HUES6 (cell line): ENCODE results near the gene TARM1.
A peak's percentile ranks its signal among the peaks of the same experiment; 100 is the strongest.
"Not testable (repeated sequence)": the region's sequence is repeated elsewhere in the genome, so short reads cannot be mapped to it uniquely, and the experiment has no call there.

ENCODE experiments used
- H3K27ac ChIP-seq: 2 replicates; pipeline ENCODE4 v1.7.0; 2013; ENCODE audit warnings: low read depth, mild to moderate bottlenecking, low read length, inconsistent platforms
- H3K27me3 ChIP-seq: 2 replicates; pipeline ENCODE4 v1.6.1; 2013; ENCODE audit warnings: low read length; ENCODE audit not compliant: control insufficient read depth, insufficient read depth
- H3K36me3 ChIP-seq: 2 replicates; pipeline ENCODE4 v1.6.1; 2013; ENCODE audit warnings: low read length; ENCODE audit not compliant: control insufficient read depth, insufficient read depth
- H3K4me1 ChIP-seq: 2 replicates; pipeline ENCODE4 v1.6.1; 2013; ENCODE audit warnings: low read length; ENCODE audit not compliant: control insufficient read depth, insufficient read depth
- H3K4me3 ChIP-seq: 2 replicates; pipeline ENCODE4 v1.5.1; 2013; ENCODE audit warnings: low read depth, low read length
- H3K9ac ChIP-seq: one replicate; pipeline ENCODE4 v1.6.1; 2013; ENCODE audit warnings: mild to moderate bottlenecking, low read length
- H3K9me3 ChIP-seq: 2 replicates; pipeline ENCODE4 v1.6.1; 2013; ENCODE audit warnings: low read depth, low read length; ENCODE audit not compliant: control insufficient read depth, insufficient read depth

The TARM1 gene

DNA sequence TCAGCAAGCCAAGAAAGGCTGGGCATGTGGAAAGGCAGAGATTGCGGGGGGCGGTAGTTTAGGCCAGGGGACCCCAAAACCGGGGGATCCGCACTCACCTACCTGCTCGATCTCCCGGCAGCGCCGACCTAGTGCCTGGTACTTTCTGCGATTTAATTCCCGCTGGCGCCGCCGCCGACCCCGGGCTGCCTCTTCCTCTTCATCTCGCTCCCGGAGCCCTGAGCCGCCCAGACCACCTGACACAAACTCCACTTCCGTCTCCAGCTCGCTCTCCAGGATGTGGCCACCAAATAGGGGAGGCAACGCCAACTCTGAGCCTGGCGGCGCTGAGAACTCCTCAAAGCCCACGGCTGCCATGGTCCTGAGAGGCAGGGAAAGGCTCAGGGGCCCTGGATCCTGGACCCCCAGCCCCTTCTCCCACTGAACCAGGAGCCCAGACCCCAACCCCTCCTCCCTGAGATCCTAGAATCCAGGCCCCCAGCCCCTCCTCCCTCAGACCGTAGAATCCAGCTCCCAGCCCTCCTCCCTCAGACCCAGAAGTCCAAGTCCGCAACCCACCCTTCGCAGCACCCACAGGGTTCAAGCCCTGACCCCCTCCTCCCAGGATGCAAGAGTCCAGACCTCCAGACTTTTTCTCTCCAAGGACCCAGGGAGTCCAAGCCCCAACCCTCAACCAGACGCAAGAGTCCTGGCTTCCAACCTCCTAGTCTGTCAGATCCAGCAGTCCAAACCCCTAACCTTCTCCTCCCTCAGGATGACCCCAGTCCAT lies 33.4 kb upstream of the TARM1 start:
- no peaks in the 10 kb centered on the region for H3K9me3 ChIP-seq

GRCh38 chr19:54109651-54110050 lies 28.5 kb upstream of the TARM1 start:
- Histone ChIP-seq H3K4me3 (no peak overlapping the region), H3K27me3 (no peaks in the 10 kb centered on the region), H3K4me1 (no peaks in the 10 kb centered on the region), H3K9ac (no peak overlapping the region), H3K36me3 (peaks cover 67% of the 10 kb centered on the region), H3K27ac (no peak overlapping the region), H3K9me3 (no peaks in the 10 kb centered on the region)

More for the DNA sequence above, 33.4 kb upstream of the TARM1 start:
- Histone ChIP-seq H3K4me3 (peak overlapping the region; percentile 79), H3K4me1 (no peaks in the 10 kb centered on the region), H3K9ac (peak overlapping the region; percentile 89), H3K27me3 (no peaks in the 10 kb centered on the region), H3K27ac (no peak overlapping the region; the same call in 1 of the 2 replicates), H3K36me3 (peaks cover 41% of the 10 kb centered on the region)

DNA sequence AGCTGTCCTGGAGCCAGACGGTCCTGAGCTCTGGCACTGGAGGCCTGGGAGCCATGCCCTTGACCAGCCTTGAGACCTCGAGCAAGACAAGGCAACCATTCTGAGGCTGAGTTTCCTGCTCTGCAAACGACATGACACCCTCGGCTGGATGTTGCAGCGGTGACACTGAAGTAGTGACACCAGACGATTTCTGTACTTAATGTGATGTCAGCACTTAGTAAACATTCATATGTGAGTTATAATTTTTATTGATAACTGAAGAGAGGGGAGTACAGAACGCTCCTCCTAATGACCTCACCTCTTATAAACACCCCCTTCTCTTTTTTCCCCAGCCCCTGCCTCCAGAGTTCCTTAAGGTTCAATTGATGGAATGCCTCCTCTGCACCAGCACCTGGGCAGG lies 27.3 kb upstream of the TARM1 start:
- Histone ChIP-seq H3K36me3 (peaks cover 67% of the 10 kb centered on the region), H3K9ac (no peak overlapping the region), H3K27ac (no peak overlapping the region), H3K27me3 (no peaks in the 10 kb centered on the region), H3K4me3 (no peak overlapping the region), H3K9me3 (no peaks in the 10 kb centered on the region), H3K4me1 (no peaks in the 10 kb centered on the region)

DNA sequence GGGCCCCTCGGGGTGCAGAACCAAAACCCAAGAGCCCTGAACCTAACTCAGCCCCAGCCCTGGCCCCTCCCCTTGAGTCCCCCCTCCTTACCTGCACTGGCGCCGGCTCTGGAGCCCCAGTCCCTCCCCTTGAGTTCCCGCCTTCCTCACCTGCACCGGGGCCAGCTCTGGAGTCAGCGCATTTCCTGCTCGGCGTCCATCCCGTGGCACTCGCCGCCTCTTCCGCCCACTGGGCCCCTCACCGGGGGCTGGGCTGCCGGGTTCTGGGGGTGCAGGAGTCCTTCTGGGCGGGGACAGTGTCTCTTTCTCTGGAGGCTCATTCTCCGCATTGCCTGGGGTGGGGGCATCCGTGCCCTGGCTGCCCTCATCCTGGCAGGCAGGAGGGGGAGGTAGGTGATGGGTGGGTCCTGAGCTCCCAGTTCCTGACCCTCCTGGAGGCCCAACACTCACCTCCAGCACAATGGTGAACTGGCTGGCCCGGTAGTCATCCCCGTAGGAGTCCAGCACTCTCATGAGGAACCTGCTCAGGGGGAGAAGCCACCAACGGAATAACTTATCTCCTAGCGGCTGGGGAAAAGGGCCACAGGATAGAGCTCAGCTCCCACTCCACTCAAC lies 26.8 kb upstream of the TARM1 start:
- Histone ChIP-seq H3K27ac (no peak overlapping the region), H3K27me3 (no peaks in the 10 kb centered on the region), H3K9me3 (no peaks in the 10 kb centered on the region), H3K4me1 (no peaks in the 10 kb centered on the region), H3K36me3 (peaks cover 63% of the 10 kb centered on the region), H3K9ac (no peak overlapping the region), H3K4me3 (no peak overlapping the region)

GRCh38 chr19:54106716-54107115 lies 25.6 kb upstream of the TARM1 start:
- peak overlapping the region; percentile 23 for H3K9ac ChIP-seq
- H3K27ac ChIP-seq, result no peak overlapping the region
- no peaks in the 10 kb centered on the region for H3K9me3 ChIP-seq
- H3K4me1 ChIP-seq, result no peaks in the 10 kb centered on the region
- H3K4me3 ChIP-seq, result no peak overlapping the region
- peaks cover 56% of the 10 kb centered on the region for H3K36me3 ChIP-seq
- no peaks in the 10 kb centered on the region for H3K27me3 ChIP-seq

DNA sequence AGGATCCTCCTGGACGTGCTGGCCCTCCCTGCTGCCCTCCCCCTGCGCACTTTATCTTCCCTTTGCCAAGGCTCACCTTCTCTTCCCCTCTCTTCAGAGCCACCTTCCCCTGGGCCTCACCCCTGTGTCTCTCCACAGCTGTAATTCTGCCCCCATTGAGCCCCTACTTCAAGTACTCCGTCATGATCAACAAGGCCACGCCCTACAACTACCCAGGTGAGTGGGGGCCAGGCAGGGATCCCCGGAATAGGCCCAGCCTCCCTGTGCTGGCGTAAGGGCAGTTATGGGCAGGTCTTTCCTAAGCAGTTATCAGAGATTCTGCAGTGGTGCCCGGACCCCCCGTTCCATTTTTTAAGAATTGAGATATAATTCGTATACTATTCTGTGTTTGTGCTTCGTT lies 24.6 kb upstream of the TARM1 start:
- H3K36me3 ChIP-seq, result peaks cover 53% of the 10 kb centered on the region
- no peak overlapping the region for H3K27ac ChIP-seq
- H3K4me1 ChIP-seq, result no peaks in the 10 kb centered on the region
- no peaks in the 10 kb centered on the region for H3K9me3 ChIP-seq
- H3K4me3 ChIP-seq, result no peak overlapping the region
- H3K27me3 ChIP-seq, result no peaks in the 10 kb centered on the region
- no peak overlapping the region for H3K9ac ChIP-seq

DNA sequence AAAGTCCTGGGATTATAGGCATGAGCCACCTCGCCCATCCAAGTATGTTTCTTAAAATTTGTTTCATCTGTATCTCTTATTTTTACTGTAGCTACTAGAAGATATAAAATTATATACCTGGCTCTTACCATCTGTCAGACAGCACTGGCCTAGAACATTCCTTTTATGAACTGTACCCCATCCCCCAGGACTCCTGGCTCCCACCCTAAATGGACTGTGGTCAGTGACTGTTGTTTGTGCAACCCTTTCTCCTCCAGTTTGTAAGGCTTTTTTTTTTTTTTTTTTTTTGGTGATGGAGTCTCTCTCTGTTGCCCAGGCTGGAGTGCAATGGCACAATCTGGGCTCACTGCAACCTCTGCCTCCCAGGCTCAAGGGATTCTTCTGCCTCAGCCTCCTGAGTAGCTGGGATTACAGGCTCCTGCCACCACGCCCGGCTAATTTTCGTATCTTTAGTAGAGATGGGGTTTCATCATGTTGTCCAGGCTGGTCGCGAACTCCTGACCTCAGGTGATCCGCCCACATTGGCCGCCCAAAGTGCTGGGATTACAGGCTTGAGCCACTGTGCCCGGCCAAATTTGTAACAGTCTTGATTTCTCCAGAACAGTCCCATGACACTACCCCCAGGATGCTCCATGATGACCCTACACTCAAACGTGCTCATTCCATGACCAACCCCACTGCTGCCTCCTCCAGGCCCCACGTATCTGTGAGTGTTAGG lies 24.0 kb upstream of the TARM1 start:
- Histone ChIP-seq H3K27me3 (no peaks in the 10 kb centered on the region), H3K36me3 (peaks cover 46% of the 10 kb centered on the region), H3K4me3 (no peak overlapping the region), H3K4me1 (peaks cover 5% of the 10 kb centered on the region; the same call in 1 of the 2 replicates), H3K27ac (no peak overlapping the region), H3K9me3 (no peaks in the 10 kb centered on the region), H3K9ac (no peak overlapping the region)

GRCh38 chr19:54102421-54103169 lies 21.4 kb upstream of the TARM1 start, which contains the start of gene NDUFA3:
NDUFA3 (plus strand) TSS chr19:54102855; CDS start chr19:54102879, 24 bp downstream.
- no peaks in the 10 kb centered on the region for H3K9me3 ChIP-seq
- peaks cover 5% of the 10 kb centered on the region; the same call in 1 of the 2 replicates for H3K4me1 ChIP-seq
- peaks cover 22% of the 10 kb centered on the region for H3K36me3 ChIP-seq
- H3K4me3 ChIP-seq, result peak within 1 kb of the TSS; percentile 86
- peak within 1 kb of the TSS; percentile 14; the same call in 1 of the 2 replicates for H3K27ac ChIP-seq
- no peaks in the 10 kb centered on the region for H3K27me3 ChIP-seq
- peak within 1 kb of the TSS; percentile 70 for H3K9ac ChIP-seq

DNA sequence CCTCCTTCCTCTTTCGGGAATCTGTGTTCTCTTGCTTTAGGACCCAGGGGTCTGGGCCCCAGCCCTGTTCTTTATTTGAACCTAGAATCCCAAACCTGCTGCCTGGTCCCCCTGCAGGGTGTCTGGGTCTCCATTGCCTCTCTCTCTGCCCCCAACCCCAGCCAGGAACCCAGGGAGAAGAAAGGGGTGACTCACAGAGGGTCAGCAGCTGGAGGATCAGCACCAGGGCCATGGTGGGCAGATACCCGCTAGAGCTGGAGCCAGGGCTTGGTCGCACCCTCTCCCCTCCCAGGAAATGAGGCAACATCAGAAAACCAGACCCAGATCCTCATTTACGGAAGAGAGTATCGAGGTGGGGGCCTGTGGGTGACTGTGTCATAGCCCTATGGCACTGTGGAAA lies 19.4 kb upstream of the TARM1 start, which contains the start of gene OSCAR:
TSS of gene OSCAR (minus strand) at position 243 of the 400 bp plus-strand sequence. CDS start at position 232, 11 bp downstream.
- Histone ChIP-seq H3K36me3 (peaks cover 3% of the 10 kb centered on the region), H3K9me3 (no peaks in the 10 kb centered on the region), H3K4me3 (no peak within 1 kb of the TSS), H3K4me1 (peaks cover 15% of the 10 kb centered on the region; the same call in 1 of the 2 replicates), H3K27me3 (peaks cover 10% of the 10 kb centered on the region), H3K27ac (no peak within 1 kb of the TSS), H3K9ac (peak within 1 kb of the TSS; percentile 17)

DNA sequence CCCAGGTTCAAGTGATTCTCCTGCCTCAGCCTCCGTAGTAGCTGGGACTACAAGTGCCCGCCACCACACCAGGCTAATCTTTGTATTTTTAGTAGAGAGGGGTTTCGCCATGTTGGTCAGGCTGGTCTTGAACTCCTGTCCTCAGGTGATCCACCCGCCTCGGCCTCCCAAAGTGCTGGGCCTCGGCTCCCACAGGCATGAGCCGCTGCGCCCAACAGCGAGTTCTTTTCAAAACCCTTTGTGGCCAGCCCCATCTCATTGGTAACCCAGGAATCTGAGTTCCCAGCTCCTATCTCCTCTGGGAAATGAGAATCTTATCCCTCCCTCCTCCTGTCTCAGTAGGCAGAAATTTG lies 18.7 kb upstream of the TARM1 start:
- peaks cover 18% of the 10 kb centered on the region; the same call in 1 of the 2 replicates for H3K4me1 ChIP-seq
- H3K4me3 ChIP-seq, H3K9ac ChIP-seq, H3K36me3 ChIP-seq, H3K27ac ChIP-seq, H3K9me3 ChIP-seq: not testable (repeated sequence)
- H3K27me3 ChIP-seq, result peaks cover 17% of the 10 kb centered on the region
